Left ventricle myocardium inferior (tissue), 1 donor: Measurements from ENCODE around the gene TBC1D5. TPM values are rescaled to one million over a fixed set of nuclear protein-coding genes. Genes with fewer than 3 reads are reported as not detected.

Source experiments
- DNase-seq: peaks from one replicate; pipeline ENCODE4 v3.0.0-alpha.2; 2020
- H3K27ac ChIP-seq: fragments of 200-600 bp; replicated peaks from 2 replicates; pipeline ENCODE4 v1.8.0; 2021
- H3K27me3 ChIP-seq: fragments of 200-600 bp; 2 replicates; pipeline ENCODE4 v1.8.0; 2021; ENCODE audit warnings: low read depth
- H3K36me3 ChIP-seq: fragments of 200-600 bp; 2 replicates; pipeline ENCODE4 v1.8.0; 2021
- H3K4me1 ChIP-seq: fragments of 200-600 bp; 2 replicates; pipeline ENCODE4 v1.8.0; 2021
- H3K4me3 ChIP-seq: fragments of 200-600 bp; 2 replicates; pipeline ENCODE4 v1.8.0; 2021; ENCODE audit warnings: mild to moderate bottlenecking, moderate library complexity
- H3K9me3 ChIP-seq: fragments of 200-600 bp; replicated peaks from 2 replicates; pipeline ENCODE4 v1.8.0; 2021
- CTCF ChIP-seq: fragments of 200-600 bp; IDR thresholded peaks from 2 replicates; pipeline ENCODE4 v1.8.0; 2021; ENCODE audit warnings: antibody characterized with exemption, mild to moderate bottlenecking, borderline replicate concordance
- intact Hi-C: fragments of 100-400 bp; cut with micrococcal nuclease; formaldehyde crosslinking; loops from one replicate; pipeline ENCODE4 v1.11.0; 2022
- total RNA-seq: library from RNA; stranded (reverse); fragmentation: NEBNext Ultra II Directional; extraction: Animal tissue kit (Norgen Biotek cat#: 25700); gene quantifications from one replicate; pipeline ENCODE4 v1.2.1, GENCODE V29; 2021
- donor health status: DM: no; HTN: yes; CAD: no; lungs with severe emphysema.

TBC1D5 gene
- total RNA-seq, 1 donor from 2014 or later: 26.9 TPM

GRCh38 chr3:17110660-17111396 is 631.6 kb downstream of the TBC1D5 start:
- Histone ChIP-seq H3K27me3 (no peaks in the 10 kb centered on the region), H3K36me3 (no peaks in the 10 kb centered on the region), H3K9me3 (no peaks in the 10 kb centered on the region), H3K4me1 (peaks cover 2% of the 10 kb centered on the region), H3K27ac (no peak overlapping the region), H3K4me3 (no peak overlapping the region)
- TF ChIP-seq CTCF: no peak
- no peak for DNase-seq
- intact Hi-C loops: no loop called here
